ENCODE results near the gene MCAM.

Gene MCAM

DNA sequence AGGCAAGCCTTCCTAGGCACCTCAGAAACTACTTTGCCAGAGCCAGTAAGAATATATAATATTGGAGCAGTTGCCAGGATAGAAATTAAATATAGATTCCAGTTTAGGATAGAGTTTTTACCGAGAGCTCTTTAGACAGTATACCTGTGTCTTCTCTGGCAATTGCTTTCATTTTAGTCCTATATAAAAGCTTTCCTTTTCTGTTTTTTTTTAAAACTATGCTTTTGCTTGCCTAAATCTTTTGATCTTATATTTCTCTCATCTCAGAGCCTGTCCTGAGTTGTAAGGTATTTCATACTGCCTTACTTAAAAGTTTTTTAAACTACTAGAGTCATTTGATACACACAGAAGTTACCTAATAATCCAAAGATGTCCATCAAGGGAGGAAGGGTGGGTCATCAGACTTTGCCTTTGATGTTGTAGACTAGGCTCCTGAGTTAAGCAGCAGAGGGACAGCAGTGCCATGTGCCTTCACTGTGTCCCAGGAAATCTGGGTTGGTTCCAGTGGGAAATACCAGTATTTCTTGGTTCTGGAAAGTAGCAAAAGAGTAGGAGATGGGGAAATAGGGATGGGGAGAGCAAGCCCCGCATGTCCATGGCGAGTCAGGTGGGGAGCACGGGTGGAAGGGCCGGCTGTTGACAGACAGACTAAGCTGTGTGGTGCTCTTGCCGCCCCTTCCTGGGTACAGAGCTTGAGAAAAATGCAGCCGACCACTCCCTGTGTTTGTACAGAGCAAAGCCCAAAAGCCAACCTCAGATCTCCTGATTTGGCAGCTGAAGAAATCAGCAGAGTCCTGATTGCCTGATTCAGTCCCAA lies 11.2 kb downstream of the MCAM start:
- no peak for DNase-seq

DNA sequence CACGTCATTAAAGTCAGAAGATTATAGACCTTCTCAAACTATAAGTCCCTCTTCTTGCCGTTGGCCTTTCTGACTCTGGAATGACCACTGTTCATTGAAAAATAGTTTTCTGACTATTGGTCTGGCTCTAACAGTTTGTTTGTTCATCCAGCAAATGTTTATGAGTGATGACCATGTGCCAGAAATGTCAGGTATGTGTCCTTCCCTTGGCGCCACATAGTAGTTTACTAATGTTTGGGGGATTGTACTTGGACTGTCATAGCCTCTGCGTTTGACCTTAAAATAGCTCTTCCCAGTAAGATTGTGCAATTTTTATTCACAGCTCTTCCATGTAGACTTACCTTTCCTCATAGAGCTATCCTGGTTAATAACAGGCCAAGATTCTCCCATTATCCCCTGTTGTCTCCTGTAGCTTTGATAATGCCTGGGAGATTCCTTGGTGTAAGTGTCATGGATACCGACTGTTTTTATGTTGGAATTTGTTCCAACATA lies 13.7 kb downstream of the MCAM start:
- no peak for DNase-seq

DNA sequence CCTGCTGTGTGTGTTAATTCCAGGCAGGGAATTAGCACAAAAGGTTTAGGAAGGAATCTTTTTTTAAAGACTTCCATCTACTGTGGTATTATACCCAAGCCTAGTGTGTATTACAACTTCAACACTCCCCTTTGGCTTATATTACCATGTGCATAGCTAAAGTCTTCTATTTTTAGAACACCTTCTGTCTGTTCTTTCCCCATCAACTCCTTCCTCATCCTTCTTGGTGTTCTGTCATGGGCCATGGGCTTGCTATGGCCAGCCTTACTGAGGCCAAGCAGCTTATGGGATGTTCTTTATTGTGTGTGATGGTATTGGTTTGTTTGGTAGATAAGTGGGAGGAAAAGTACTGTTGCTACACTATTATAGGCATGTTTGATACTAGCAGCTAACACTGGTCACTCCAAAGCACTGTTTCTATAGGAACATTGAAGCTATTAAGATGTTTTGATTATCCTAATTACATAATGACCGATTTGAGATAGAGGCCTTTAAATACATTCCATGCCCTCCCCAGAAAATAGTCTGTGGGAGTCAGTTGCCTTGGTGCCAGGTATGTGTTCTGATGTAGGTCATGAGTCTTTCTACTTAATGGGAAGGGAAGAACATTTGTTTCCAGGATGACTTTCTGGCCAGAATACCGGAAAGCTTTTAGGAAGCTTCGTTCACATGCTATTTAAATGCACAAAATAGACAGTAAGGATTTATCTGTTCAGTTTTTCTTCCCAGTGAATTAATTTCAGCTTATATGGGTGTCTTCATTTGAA lies 16.5 kb downstream of the MCAM start:
- no peak for DNase-seq

DNA sequence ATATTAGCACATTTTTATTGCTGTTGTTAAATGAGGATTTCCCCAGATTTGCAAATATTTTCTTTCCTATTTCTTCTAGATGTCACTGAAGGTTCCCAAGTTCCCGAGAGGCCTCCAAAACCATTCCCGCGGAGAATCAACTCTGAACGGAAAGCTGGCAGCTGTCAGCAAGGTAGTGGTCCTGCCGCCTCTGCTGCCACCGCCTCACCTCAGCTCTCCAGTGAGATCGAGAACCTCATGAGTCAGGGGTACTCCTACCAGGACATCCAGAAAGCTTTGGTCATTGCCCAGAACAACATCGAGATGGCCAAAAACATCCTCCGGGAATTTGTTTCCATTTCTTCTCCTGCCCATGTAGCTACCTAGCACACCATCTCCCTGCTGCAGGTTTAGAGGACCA lies 17.5 kb downstream of the MCAM start:
- DNase-seq = no peak

GRCh38 chr11:119298726-119299125 lies 18.2 kb downstream of the MCAM start:
- DNase-seq = no peak

- no peak for DNase-seq
Observed at GRCh38 chr11:119297938-119298337, 19.0 kb downstream of the MCAM start.

GRCh38 chr11:119295178-119295577 lies 21.8 kb downstream of the MCAM start:
- no peak for DNase-seq

DNA sequence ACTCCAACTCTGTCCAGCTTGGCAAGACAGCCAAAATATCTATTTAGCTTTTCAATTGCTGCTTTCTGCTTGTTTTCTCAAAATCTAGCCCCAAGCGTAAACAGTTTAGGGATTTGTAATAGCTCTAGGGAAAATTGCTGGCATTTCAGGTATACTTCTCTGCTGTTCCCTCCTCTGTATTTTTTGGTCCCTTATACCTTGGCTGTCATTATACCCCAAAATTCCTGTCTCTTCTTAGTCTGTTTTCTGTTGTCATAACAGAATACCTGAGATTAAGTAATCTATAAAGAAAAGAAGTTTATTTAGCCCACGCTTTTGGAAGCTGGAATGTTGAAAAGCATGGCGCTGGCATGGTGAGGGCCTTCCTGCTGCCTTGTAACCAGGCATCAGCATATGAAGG lies 23.5 kb downstream of the MCAM start:
- no peak for DNase-seq

- DNase-seq = no peak
Observed at GRCh38 chr11:119290894-119291497, 25.9 kb downstream of the MCAM start.

- DNase-seq = no peak
Observed at GRCh38 chr11:119288219-119288618, 28.7 kb downstream of the MCAM start.

DNA sequence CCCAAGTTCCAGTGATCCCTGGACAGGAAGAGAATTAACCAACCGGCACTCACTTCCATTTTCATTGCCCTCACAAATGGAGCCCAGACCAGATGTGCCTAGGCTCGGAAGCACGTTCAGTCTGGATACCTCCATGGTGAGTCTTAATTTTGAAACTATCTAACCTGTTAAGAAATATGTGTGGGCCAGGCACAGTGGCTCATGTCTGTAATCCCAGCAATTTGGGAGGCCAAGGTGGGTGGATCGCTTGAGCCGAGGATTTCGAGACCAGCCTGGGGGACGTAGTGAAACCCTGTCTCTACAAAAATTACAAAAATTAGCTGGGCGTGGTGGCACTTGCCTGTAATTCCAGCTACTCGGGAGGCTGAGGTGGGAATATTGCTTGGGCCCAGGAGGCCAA lies 31.5 kb downstream of the MCAM start:
- no peak for DNase-seq

DNA sequence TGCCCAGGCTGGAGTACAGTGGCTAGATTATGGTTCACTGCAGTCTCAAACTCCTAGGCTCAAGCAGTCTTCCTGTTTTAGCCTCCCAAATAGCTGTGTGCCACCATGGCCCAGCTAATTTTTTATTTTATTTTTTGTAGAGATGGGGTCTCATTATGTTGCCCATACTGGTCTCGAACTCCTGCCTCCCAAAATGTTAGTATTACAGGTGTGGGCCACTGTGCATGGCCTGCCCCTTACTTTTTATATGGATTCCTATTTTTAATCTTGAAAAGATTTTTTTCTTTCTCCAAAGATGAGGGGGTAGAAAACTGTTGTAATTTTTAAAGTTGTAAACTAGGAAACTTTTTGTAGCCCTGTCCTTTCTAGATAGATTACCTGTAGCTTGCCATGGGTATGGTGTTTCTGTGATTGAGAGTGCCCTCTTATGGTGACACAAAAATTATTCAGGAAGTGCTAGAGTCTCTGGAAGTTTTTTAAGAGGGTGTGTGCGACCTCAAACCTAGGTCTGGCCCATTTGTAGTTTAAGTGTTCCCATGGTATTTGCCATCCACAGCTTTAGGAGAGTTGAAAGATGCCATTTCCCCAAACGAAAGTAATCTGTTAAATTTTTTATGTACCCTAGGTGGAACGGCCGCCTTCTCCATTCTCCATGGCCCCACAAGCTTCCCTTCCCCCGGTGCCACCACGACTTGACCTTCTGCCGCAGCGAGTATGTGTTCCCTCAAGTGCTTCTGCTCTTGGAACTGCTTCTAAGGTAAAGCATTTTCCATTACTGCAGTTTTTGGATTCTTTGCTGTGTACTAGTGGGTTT lies 32.4 kb downstream of the MCAM start:
- no peak for DNase-seq

GRCh38 chr11:119282495-119282894 lies 34.4 kb downstream of the MCAM start:
- DNase-seq = no peak

DNA sequence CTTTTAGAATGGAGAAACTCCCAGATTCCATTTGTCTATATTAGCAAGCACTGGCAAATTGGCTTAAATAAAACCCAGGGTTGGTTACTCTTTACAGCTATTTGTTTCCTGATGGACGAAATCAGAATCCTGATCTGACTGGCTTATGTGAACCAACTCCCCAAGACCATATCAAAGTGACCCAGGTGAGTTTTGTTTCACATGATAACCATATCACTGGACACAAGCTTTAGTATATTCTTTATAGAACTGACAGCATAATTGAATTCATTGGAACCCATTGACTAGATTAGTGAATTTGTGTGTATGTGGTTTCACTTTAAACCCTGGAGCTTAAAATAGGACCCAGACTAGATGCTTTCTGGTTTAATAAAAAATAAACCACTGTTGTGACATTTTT lies 39.3 kb downstream of the MCAM start:
- DNase-seq = no peak

GRCh38 chr11:119273721-119274120 lies 43.2 kb downstream of the MCAM start:
- DNase-seq = no peak

DNA sequence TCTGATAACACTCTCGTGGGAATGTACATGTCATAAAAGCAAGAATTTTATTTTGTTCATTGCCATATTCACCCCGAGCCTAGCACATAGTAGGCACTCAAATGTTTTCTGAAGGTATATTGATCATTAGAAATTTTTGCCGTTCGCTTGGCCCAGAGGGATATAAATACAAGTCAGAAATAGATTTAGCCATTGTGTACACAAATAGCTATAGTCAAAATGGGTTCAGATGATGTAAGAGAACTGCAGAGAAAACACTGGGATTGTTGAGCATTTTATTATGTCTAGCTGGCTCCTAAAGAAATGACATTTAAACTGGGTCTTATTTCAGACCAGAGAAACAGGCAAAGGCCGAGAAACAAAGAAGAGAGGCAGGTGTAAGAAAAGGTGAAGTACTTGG lies 49.3 kb downstream of the MCAM start:
- no peak for DNase-seq

DNA sequence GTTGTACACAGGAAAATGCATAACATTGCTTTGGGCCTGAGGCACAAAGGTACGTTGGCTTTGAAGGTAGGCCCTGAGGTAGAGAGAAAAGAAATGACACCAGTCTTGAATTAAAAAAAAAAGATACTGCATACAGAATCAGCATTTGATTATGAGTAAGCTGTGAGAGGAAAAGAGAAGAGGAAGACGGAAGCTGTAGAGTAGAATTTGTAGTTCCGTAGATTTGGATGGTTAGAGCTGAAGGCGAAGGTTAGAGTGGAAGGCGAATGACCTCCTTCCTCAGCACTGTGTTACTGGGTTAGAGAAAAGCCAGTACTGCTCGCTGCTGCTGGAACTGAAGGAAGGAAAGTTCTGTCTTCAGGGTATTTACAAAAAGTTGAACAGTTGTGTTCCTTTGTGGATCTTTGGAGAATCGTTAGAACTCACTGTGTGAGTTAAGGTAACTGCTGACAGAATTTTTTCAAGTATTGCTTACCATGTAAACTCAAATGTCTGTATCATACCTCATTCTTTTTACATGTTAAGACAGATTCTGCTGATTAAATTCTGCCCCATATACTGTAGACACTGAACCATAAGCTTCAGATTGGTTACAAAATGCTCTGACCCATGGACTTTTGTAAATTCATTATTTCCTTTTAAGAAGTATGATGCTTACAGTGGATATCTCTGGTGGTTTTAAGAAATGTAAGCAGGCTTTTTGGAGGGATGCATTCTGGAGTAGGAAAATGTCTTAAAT lies 50.2 kb downstream of the MCAM start:
- DNase-seq = no peak

DNA sequence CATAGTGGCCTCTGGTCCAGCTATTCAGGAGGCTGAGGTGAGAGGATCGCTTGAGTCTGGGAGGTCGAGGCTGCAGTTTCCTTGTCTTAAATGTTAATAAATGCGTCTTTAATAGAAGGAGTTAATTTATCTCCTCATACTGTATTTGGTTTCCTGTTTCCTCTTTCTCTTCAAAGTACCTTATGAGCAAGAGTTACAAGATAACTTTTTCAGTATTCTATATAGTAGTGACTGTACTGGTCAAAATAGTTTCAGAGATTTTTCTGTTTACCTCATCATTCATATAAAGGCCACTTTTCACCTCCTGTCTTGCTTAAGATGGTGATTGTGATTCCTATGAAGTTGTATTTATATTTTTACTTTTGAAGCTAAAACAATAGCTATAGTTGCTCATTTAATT lies 50.9 kb downstream of the MCAM start:
- no peak for DNase-seq

DNA sequence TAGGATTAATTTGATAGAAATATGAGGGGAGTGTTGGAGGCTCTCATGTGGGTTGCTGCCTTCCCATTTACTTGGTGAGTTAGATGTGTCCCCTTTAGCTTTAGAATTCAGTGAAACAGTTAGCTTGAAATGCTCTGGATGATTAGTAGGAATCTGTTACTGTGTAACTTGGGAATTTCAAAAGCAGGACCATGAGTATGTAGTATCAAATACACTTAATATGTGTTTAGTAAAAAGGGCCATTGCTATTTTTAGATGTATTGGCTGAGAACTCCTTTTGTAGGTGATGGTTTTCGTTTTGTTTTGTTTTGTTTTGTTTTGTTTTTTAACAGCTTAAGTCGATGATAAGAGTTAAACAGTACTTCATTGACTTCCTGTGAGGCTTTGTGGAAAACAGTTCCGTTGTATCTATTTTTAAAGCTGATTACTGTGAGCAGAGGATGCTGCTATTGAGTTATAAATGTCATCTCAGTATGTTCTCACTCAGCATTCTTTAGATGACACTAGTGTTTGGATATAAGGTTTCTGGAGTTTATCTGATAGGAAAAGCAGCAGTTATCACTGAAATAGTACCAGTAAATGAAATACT lies 53.5 kb downstream of the MCAM start:
- no peak for DNase-seq

- no peak for DNase-seq
Observed at GRCh38 chr11:119262668-119263351, 54.1 kb downstream of the MCAM start.

- no peak for DNase-seq
Observed at GRCh38 chr11:119258983-119259382, 57.9 kb downstream of the MCAM start.

Data from effector CD8-positive, alpha-beta T cell (primary cell).